Ishikawa (cell line): ENCODE results near the gene PHF3.

ENCODE experiments used
- CEBPB ChIP-seq: IDR thresholded peaks from 2 replicates; pipeline ENCODE4 v1.6.1; 2012
- CREB1 ChIP-seq: IDR thresholded peaks from 2 replicates; pipeline ENCODE4 v1.6.1; 2012; ENCODE audit warnings: low read depth
- EGR1 ChIP-seq: IDR thresholded peaks from 2 replicates; pipeline ENCODE4 v1.6.1; 2012
- EP300 ChIP-seq: IDR thresholded peaks from 2 replicates; pipeline ENCODE4 v1.6.1; 2012; ENCODE audit warnings: borderline replicate concordance
- FOXM1 ChIP-seq: IDR thresholded peaks from 2 replicates; pipeline ENCODE4 v1.6.1; 2012; ENCODE audit warnings: low read depth, borderline replicate concordance
- NFIC ChIP-seq: IDR thresholded peaks from 2 replicates; pipeline ENCODE4 v1.6.1; 2012
- RAD21 ChIP-seq: IDR thresholded peaks from 2 replicates; pipeline ENCODE4 v1.6.1; 2012; ENCODE audit warnings: low read depth
- TAF1 ChIP-seq: IDR thresholded peaks from 2 replicates; pipeline ENCODE4 v1.6.1; 2012; ENCODE audit warnings: low read depth, mild to moderate bottlenecking
- TCF12 ChIP-seq: IDR thresholded peaks from 2 replicates; pipeline ENCODE4 v1.6.1; 2012; ENCODE audit warnings: low read depth
- TEAD4 ChIP-seq: IDR thresholded peaks from 2 replicates; pipeline ENCODE4 v1.6.1; 2012
- YY1 ChIP-seq: IDR thresholded peaks from 2 replicates; pipeline ENCODE4 v1.6.1; 2012; ENCODE audit warnings: low read depth
- ZBTB7A ChIP-seq: IDR thresholded peaks from 2 replicates; pipeline ENCODE4 v1.6.1; 2012; ENCODE audit warnings: low read depth
- TF ChIP-seq, protein P1 (sequence below): IDR thresholded peaks from 2 replicates; pipeline ENCODE4 v1.6.1; 2012
- TF ChIP-seq, protein P2 (sequence below): IDR thresholded peaks from 2 replicates; pipeline ENCODE4 v1.6.1; 2012
- TF ChIP-seq, protein P3 (sequence below): IDR thresholded peaks from 2 replicates; pipeline ENCODE4 v1.6.1; 2012; ENCODE audit warnings: low read depth, mild to moderate bottlenecking

PHF3 gene

DNA sequence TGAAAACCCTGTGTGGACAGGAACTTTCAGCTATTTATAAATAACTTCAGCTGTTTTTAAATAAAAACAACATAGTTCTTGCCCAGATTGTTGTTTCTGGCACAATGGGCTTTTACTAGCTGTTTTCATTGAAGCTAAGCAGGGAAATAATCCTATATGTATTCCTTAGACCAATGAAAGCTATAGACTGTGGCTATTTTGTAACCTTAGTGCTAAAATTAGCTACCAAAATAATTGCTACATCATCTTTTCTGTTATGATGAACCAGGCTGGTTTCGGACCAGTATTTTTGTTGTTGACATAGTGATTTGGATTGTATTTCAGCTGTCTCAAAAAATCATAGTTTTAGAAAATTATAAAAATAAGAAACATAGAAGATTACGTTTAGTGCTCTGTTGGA, 13.7 kb downstream of the PHF3 start:
- TF ChIP-seq EP300 (no peak), EGR1 (no peak), RAD21 (no peak), TAF1 (no peak), ZBTB7A (no peak), TCF12 (no peak), FOXM1 (no peak), TEAD4 (no peak)
- TF ChIP-seq, protein P1, sequence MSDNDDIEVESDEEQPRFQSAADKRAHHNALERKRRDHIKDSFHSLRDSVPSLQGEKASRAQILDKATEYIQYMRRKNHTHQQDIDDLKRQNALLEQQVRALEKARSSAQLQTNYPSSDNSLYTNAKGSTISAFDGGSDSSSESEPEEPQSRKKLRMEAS = no peak
- TF ChIP-seq, protein P2, sequence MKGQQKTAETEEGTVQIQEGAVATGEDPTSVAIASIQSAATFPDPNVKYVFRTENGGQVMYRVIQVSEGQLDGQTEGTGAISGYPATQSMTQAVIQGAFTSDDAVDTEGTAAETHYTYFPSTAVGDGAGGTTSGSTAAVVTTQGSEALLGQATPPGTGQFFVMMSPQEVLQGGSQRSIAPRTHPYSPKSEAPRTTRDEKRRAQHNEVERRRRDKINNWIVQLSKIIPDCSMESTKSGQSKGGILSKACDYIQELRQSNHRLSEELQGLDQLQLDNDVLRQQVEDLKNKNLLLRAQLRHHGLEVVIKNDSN = no peak

DNA sequence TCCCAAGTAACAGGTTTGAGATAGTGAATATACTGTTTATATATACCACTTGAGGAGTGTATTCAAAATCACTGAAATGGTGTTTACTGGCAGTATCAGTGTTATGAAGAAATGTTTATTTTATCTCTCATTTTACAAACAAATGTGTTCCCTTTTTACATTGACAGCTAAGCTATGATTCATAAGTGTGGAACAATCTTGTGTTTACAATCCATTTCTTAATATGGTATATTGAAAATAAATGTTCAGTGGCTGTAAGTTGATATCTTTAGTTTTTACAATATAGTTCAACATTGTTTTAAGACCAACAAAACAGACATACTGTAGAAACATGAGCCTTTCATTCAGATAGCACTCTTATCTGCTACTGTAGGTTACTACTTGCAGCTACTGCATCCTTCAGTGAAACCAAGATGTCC, 14.3 kb downstream of the PHF3 start:
- TF ChIP-seq, protein P2 = no peak
- TF ChIP-seq YY1 (no peak), EP300 (no peak), NFIC (no peak), CREB1 (no peak), TAF1 (no peak), EGR1 (no peak), FOXM1 (no peak)
- TF ChIP-seq, protein P1 = no peak

DNA sequence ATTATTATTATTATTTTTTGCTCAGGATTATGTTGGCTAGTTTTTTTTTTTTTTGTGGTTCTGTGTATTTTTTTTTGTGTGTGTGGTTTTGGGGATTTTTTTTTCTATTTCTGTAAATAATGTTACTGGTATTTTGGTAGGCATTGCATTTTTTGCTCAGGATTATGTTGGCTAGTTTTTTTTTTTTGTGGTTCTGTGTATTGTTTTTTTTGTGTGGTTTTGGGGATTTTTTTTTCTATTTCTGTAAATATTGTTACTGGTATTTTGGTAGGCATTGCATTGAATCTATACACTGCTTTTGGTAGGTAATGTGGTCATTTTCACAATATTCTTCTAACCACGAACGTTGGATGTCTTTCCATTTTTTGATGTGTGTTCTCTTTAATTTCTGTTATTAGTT, 17.4 kb downstream of the PHF3 start:
- TF ChIP-seq TEAD4 = no peak
- TF ChIP-seq ZBTB7A = no peak
- no peak for TF ChIP-seq FOXM1
- TF ChIP-seq, protein P1 = no peak
- no peak for TF ChIP-seq RAD21

DNA sequence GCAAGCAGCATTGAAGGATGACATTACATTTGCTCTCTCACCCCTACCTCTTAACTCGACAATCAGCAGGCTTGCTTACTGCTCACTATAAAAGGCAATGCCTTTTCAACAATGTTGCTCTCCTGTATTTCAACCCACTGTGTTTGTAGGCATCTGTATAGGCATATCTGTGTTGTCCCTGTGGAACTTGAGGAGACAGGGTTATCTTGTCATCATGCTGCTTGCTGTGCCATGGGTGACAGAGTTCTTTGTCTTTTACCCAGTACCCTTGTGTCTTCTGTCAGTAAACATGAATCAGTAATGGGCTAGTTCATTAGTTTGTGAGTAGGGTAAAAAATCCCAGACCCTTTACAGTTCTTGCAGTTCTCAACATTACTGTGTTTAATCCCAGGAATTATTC, 25.2 kb downstream of the PHF3 start:
- no peak for TF ChIP-seq YY1
- TF ChIP-seq, protein P3, sequence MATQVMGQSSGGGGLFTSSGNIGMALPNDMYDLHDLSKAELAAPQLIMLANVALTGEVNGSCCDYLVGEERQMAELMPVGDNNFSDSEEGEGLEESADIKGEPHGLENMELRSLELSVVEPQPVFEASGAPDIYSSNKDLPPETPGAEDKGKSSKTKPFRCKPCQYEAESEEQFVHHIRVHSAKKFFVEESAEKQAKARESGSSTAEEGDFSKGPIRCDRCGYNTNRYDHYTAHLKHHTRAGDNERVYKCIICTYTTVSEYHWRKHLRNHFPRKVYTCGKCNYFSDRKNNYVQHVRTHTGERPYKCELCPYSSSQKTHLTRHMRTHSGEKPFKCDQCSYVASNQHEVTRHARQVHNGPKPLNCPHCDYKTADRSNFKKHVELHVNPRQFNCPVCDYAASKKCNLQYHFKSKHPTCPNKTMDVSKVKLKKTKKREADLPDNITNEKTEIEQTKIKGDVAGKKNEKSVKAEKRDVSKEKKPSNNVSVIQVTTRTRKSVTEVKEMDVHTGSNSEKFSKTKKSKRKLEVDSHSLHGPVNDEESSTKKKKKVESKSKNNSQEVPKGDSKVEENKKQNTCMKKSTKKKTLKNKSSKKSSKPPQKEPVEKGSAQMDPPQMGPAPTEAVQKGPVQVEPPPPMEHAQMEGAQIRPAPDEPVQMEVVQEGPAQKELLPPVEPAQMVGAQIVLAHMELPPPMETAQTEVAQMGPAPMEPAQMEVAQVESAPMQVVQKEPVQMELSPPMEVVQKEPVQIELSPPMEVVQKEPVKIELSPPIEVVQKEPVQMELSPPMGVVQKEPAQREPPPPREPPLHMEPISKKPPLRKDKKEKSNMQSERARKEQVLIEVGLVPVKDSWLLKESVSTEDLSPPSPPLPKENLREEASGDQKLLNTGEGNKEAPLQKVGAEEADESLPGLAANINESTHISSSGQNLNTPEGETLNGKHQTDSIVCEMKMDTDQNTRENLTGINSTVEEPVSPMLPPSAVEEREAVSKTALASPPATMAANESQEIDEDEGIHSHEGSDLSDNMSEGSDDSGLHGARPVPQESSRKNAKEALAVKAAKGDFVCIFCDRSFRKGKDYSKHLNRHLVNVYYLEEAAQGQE = no peak
- no peak for TF ChIP-seq TCF12
- no peak for TF ChIP-seq EGR1
- no peak for TF ChIP-seq ZBTB7A
- TF ChIP-seq, protein P1 = no peak
- TF ChIP-seq FOXM1 = no peak
- no peak for TF ChIP-seq CEBPB
- no peak for TF ChIP-seq NFIC
- TF ChIP-seq RAD21 = no peak
- no peak for TF ChIP-seq TEAD4
- TF ChIP-seq, protein P2 = no peak
- TF ChIP-seq CREB1 = no peak
- no peak for TF ChIP-seq TAF1

DNA sequence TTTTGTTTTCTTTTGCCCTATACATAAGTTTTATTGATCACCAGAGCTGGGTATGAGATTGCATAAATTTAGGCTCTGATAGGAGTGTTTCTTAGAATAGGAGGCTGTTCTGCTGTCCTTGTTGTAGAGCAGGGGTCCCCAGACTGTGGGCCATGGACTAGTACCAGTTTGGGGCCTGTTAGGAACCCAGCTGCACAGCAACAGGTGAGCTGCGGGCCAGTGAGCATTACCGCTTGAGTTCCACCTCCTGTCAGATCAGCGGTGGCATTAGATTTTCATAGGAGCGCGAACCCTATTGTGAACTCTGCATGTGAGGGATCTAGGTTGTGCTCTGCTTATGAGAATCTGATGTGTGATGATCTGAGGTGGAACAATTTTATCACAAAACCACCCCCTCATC, 26.2 kb downstream of the PHF3 start:
- TF ChIP-seq EGR1 = no peak
- TF ChIP-seq, protein P1 = no peak
- TF ChIP-seq, protein P3 = no peak
- no peak for TF ChIP-seq ZBTB7A
- TF ChIP-seq TEAD4 = no peak
- TF ChIP-seq CREB1 = no peak
- TF ChIP-seq CEBPB = no peak
- TF ChIP-seq EP300 = no peak
- TF ChIP-seq RAD21 = no peak
- no peak for TF ChIP-seq NFIC
- TF ChIP-seq FOXM1 = no peak
- TF ChIP-seq YY1 = no peak
- TF ChIP-seq TCF12 = no peak
- TF ChIP-seq, protein P2 = no peak
